Muscle layer of colon (tissue), 2 donors: ENCODE data around the gene INO80B.
"Not testable (repeated sequence)": the region's sequence is repeated elsewhere in the genome, so short reads cannot be mapped to it uniquely, and the experiment has no call there.

Experiments used
- H3K27ac ChIP-seq: one replicate; pipeline ENCODE4 v1.7.0; 2013; ENCODE audit warnings: low read depth, mild to moderate bottlenecking, low read length, moderate library complexity
- H3K27me3 ChIP-seq, 2 donors: one replicate each; pipeline ENCODE4 v1.7.0; 2013; ENCODE audit warnings: low read length in 2 of 2, mild to moderate bottlenecking in 2 of 2; ENCODE audit not compliant: insufficient read depth in 2 of 2, control insufficient read depth in 1 of 2
- H3K36me3 ChIP-seq: one replicate; pipeline ENCODE4 v1.7.0; 2013; ENCODE audit warnings: mild to moderate bottlenecking, low read length; ENCODE audit not compliant: insufficient read depth
- H3K4me1 ChIP-seq: one replicate; pipeline ENCODE4 v1.7.0; 2013; ENCODE audit warnings: mild to moderate bottlenecking, low read length; ENCODE audit not compliant: insufficient read depth
- H3K4me3 ChIP-seq, 2 donors: one replicate each; pipeline ENCODE4 v1.7.0; 2013; ENCODE audit warnings: low read length in 2 of 2, low read depth in 1 of 2, mild to moderate bottlenecking in 1 of 2, moderate library complexity in 1 of 2
- H3K9ac ChIP-seq: one replicate; pipeline ENCODE4 v1.7.0; 2013; ENCODE audit warnings: low read length
- H3K9me3 ChIP-seq: one replicate; pipeline ENCODE4 v1.7.0; 2013; ENCODE audit warnings: mild to moderate bottlenecking, low read length
- donor health status: abdominal sarcoma.
- donor health status: Adenocarcinoma of cecum.

The INO80B gene

DNA sequence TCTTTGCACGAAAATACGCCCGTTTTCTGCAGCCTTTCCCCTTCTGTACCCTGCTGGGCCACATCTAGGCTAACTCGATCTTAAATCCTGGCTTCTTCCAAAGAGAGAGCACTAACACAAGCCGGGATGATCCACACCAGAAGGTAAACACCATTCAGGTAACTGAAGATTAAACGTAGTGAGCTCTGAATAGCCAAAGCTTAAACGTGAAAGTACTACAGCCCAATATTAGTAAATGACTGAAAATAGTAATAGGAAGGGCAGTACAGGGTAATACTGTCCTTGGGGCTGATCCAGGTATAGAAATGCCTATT, 18.0 kb downstream of the INO80B start:
- H3K4me1 ChIP-seq, result peaks cover 16% of the 10 kb centered on the region
- peaks cover 21% of the 10 kb centered on the region for H3K36me3 ChIP-seq
- H3K9ac ChIP-seq, result peak overlapping the region; percentile 66
- peak overlapping the region; percentile 15 to 81 for H3K4me3 ChIP-seq
- no peaks in the 10 kb centered on the region for H3K9me3 ChIP-seq
- no peaks in the 10 kb centered on the region for H3K27me3 ChIP-seq
- H3K27ac ChIP-seq, result peak overlapping the region; percentile 75

DNA sequence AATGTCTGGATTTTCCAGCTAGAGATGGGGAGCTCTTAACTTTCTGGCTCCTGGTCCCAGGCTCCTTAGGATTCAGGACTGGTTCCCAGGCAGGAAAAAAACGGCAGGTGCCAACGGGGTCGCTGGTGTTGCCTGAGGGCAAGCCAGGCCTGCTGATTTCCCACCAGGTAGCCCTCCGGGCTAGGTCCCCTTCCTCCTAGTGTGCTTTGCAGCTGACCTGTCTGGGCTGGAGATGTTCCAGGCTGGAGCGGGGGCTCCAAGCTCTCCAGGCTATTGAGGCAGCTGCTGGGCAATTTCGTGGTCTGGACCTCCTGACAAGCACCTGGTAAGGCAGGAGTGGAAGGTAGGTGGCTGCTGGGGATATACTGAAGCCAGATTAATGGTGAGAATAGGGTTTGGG, 19.6 kb downstream of the INO80B start:
- Histone ChIP-seq H3K9ac (no peak overlapping the region), H3K9me3 (no peaks in the 10 kb centered on the region), H3K36me3 (peaks cover 22% of the 10 kb centered on the region), H3K27ac (no peak overlapping the region), H3K4me1 (peaks cover 21% of the 10 kb centered on the region), H3K27me3 (no peaks in the 10 kb centered on the region), H3K4me3 (no peak overlapping the region)

DNA sequence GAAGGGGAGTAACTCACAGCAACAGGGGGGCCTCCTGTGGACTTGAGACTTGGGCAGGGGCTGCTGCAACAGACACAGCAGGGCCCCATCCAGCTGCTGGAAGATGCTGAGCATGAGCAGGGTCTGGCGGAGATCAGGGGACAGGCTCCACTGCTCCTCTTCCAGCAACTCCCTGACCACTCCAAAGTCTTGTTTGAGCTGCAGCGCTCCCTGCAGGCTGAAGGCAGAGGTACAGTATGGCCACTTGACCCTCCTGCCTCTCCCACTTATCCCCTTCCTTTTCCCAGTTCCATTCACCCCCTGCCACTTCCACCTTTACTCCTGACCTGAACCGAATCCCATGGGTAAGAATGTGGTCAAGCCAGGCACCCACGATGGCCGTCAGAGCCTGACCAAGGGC, 20.0 kb downstream of the INO80B start:
- Histone ChIP-seq H3K36me3 (peaks cover 26% of the 10 kb centered on the region), H3K9ac (no peak overlapping the region), H3K27ac (no peak overlapping the region), H3K4me1 (peaks cover 23% of the 10 kb centered on the region), H3K4me3 (no peak overlapping the region), H3K9me3 (no peaks in the 10 kb centered on the region), H3K27me3 (no peaks in the 10 kb centered on the region)

GRCh38 chr2:74481431-74481830, 26.5 kb downstream of the INO80B start:
- Histone ChIP-seq H3K4me1 (peaks cover 26% of the 10 kb centered on the region), H3K4me3 (peak overlapping the region; percentile 85 to 99), H3K9ac (peak overlapping the region; percentile 69), H3K36me3 (peaks cover 28% of the 10 kb centered on the region), H3K27ac (no peak overlapping the region), H3K27me3 (no peaks in the 10 kb centered on the region), H3K9me3 (no peaks in the 10 kb centered on the region)

GRCh38 chr2:74481961-74482800, 27.3 kb downstream of the INO80B start:
- Histone ChIP-seq H3K36me3 (peaks cover 29% of the 10 kb centered on the region), H3K4me3 (peak overlapping the region; percentile 85 to 99), H3K27ac (peak overlapping the region; percentile 93), H3K4me1 (peaks cover 26% of the 10 kb centered on the region), H3K27me3 (no peaks in the 10 kb centered on the region), H3K9ac (peak overlapping the region; percentile 69), H3K9me3 (no peaks in the 10 kb centered on the region)

GRCh38 chr2:74482801-74483674, 28.2 kb downstream of the INO80B start, which contains the start of the genes CCDC142 and TTC31:
Gene CCDC142 (minus strand): TSS chr2:74482998. CDS start chr2:74482837, 161 bp downstream.
Gene TTC31 (plus strand): TSS chr2:74483081. CDS start chr2:74483096, 15 bp downstream.
- peak within 1 kb of the TSS; percentile 93 for H3K27ac ChIP-seq
- H3K4me1 ChIP-seq, result peaks cover 26% of the 10 kb centered on the region
- H3K4me3 ChIP-seq, result peak within 1 kb of the TSS; percentile 85 to 99
- H3K9me3 ChIP-seq, result no peaks in the 10 kb centered on the region
- H3K36me3 ChIP-seq, result peaks cover 26% of the 10 kb centered on the region
- H3K9ac ChIP-seq, result peak within 1 kb of the TSS; percentile 69
- no peaks in the 10 kb centered on the region for H3K27me3 ChIP-seq

- peak overlapping the region; percentile 93 for H3K27ac ChIP-seq
- peak overlapping the region; percentile 85 to 99 for H3K4me3 ChIP-seq
- peaks cover 33% of the 10 kb centered on the region for H3K36me3 ChIP-seq
- not testable (repeated sequence) for H3K27me3 ChIP-seq, H3K9me3 ChIP-seq
- peaks cover 26% of the 10 kb centered on the region for H3K4me1 ChIP-seq
- peak overlapping the region; percentile 69 for H3K9ac ChIP-seq
Observed at GRCh38 chr2:74483675-74484164, 28.8 kb downstream of the INO80B start.

- H3K4me3 ChIP-seq, result no peak overlapping the region
- no peak overlapping the region for H3K9ac ChIP-seq
- H3K4me1 ChIP-seq, result peaks cover 13% of the 10 kb centered on the region
- no peak overlapping the region for H3K27ac ChIP-seq
- H3K9me3 ChIP-seq, result no peaks in the 10 kb centered on the region
- peaks cover 37% of the 10 kb centered on the region for H3K36me3 ChIP-seq
- no peaks in the 10 kb centered on the region for H3K27me3 ChIP-seq
Observed at GRCh38 chr2:74486141-74486540, 31.3 kb downstream of the INO80B start.

DNA sequence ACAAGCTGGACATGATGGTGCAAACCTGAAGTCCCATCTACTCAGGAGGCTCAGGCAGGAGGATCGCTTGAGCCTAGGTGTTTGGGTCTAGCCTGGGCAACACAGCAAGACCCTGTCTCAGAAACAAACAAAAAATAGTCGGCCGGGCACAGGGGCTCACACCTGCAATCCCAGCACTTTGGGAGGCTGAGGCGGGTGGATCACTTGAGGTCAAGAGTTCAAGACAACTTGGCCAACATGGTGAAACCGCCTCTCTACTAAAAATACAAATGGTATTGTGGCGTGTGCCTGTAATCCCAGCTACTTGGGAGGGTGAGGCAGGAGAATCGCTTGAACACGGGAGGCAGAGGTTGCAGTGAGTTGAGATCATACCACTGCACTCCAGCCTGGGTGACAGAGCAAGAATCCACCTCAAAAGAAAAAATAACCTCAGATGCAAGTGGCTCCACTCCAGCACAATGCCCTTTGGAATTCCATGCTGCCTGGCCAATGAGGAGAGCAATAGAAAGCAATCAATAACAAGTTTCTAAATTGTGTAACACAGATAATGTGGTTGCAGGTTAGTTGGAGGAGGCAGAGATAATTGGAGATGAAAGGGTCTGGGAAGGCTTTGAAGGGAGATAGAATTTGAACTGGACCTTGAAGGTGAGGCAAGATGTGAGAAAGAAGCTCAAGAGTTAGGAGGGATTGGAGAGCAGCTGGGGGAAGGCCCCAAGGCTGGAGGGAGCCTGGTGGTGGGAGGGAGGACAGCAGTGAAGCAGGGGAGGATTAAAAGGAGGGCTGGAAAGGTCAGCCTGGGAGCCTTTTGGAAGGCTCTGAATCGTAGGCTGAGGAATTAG, 34.0 kb downstream of the INO80B start:
- no peak overlapping the region for H3K4me3 ChIP-seq
- peaks cover 62% of the 10 kb centered on the region for H3K36me3 ChIP-seq
- no peaks in the 10 kb centered on the region for H3K9me3 ChIP-seq
- H3K27me3 ChIP-seq, result no peaks in the 10 kb centered on the region
- no peak overlapping the region for H3K27ac ChIP-seq
- no peaks in the 10 kb centered on the region for H3K4me1 ChIP-seq
- no peak overlapping the region for H3K9ac ChIP-seq

DNA sequence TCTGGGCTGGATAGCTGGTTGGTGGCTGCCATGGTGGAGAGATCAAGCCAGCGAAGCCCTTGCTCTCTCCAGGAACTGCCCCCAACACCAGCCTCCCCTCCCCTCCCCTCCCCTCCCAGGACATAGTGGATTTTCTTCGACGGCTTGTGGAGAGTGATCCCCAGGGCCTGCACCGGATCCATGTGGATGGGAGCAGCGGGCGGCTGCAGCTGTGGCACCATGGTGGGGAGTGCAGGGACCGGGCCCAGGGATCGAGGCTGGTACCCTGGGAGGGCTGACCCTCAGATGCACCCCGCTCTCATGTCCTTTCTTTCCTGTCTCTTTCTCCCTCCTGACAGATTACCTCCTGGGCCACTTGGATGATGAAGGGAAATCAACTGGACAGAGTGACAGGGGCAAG, 35.0 kb downstream of the INO80B start:
- Histone ChIP-seq H3K9ac (no peak overlapping the region), H3K4me1 (no peaks in the 10 kb centered on the region), H3K4me3 (no peak overlapping the region), H3K36me3 (peaks cover 65% of the 10 kb centered on the region), H3K27me3 (no peaks in the 10 kb centered on the region), H3K27ac (no peak overlapping the region), H3K9me3 (no peaks in the 10 kb centered on the region)
